NCI-H128 (cell line): ENCODE measurements around the gene GFOD2.

Source experiments
- DNase-seq: peaks from one replicate; lab custom pipeline; 2025; ENCODE audit not compliant: unreplicated experiment; lab: John Stamatoyannopoulos, UW

GFOD2 gene

GRCh38 chr16:67673712-67674580, 45.2 kb downstream of the GFOD2 start:
- DNase-seq = no peak

- DNase-seq = no peak
Observed at GRCh38 chr16:67672739-67673662, 46.1 kb downstream of the GFOD2 start.

- DNase-seq = no peak
Observed at GRCh38 chr16:67672306-67672705, 46.8 kb downstream of the GFOD2 start.

- DNase-seq = no peak
Observed at GRCh38 chr16:67669499-67670101, 49.5 kb downstream of the GFOD2 start.

GRCh38 chr16:67668495-67669157, 50.5 kb downstream of the GFOD2 start:
- no peak for DNase-seq

GRCh38 chr16:67667817-67668494, 51.2 kb downstream of the GFOD2 start:
- peak; percentile 47 for DNase-seq

- DNase-seq = no peak
Observed at GRCh38 chr16:67667453-67667816, 51.7 kb downstream of the GFOD2 start.

GRCh38 chr16:67666559-67667452, 52.3 kb downstream of the GFOD2 start, which contains the start of the genes C16orf86 and ENKD1:
Gene C16orf86, plus strand, starts transcription at chr16:67666814. Its CDS starts 157 bp downstream, at chr16:67666971.
Gene ENKD1, minus strand, starts transcription at chr16:67666750. Its CDS starts 308 bp downstream, at chr16:67666442.
- peak; percentile 70 for DNase-seq

GRCh38 chr16:67666032-67666551, 53.0 kb downstream of the GFOD2 start:
- DNase-seq = no peak

- DNase-seq = no peak
Observed at GRCh38 chr16:67665598-67665997, 53.5 kb downstream of the GFOD2 start.

- DNase-seq = no peak
Observed at GRCh38 chr16:67664871-67665270, 54.2 kb downstream of the GFOD2 start.

GRCh38 chr16:67664258-67664657, 54.9 kb downstream of the GFOD2 start:
- no peak for DNase-seq

- no peak for DNase-seq
Observed at GRCh38 chr16:67663877-67664222, 55.3 kb downstream of the GFOD2 start.

GRCh38 chr16:67663151-67663876, 55.8 kb downstream of the GFOD2 start:
- no peak for DNase-seq

- no peak for DNase-seq
Observed at GRCh38 chr16:67662653-67663010, 56.5 kb downstream of the GFOD2 start.

- DNase-seq = no peak
Observed at GRCh38 chr16:67661886-67662652, 57.0 kb downstream of the GFOD2 start.

- no peak for DNase-seq
Observed at GRCh38 chr16:67661101-67661761, 57.9 kb downstream of the GFOD2 start.
